GM23338 (cell line): ENCODE results near the gene ZFYVE28. TPM values are rescaled to one million over a fixed set of nuclear protein-coding genes. Genes with fewer than 3 reads are reported as not detected.

Experiments used
- CREB1 ChIP-seq: fragments of 250-450 bp; sonication (Bioruptor Pico); IDR thresholded peaks from 2 replicates; pipeline ENCODE4 v1.5.0; 2020; ENCODE audit warnings: low read depth, mild to moderate bottlenecking, moderate library complexity
- EZH2 ChIP-seq: fragments of 200-600 bp; sonication (generic); IDR thresholded peaks from one replicate; pipeline ENCODE4 v1.8.0; 2017; ENCODE audit warnings: antibody characterized with exemption, mild to moderate bottlenecking, low read depth; ENCODE audit not compliant: unreplicated experiment
- REST ChIP-seq: IDR thresholded peaks from one replicate; pipeline ENCODE4 v1.6.1; 2018; ENCODE audit warnings: antibody characterized with exemption; ENCODE audit not compliant: unreplicated experiment
- ZNF331 ChIP-seq: fragments of 250-450 bp; sonication (Bioruptor Pico); IDR thresholded peaks from 2 replicates; pipeline ENCODE4 v1.5.0; 2020; ENCODE audit warnings: low read depth, mild to moderate bottlenecking, moderate library complexity
- ZNF462 ChIP-seq: fragments of 250-450 bp; sonication (Bioruptor Pico); IDR thresholded peaks from 2 replicates; pipeline ENCODE4 v1.5.0; 2020; ENCODE audit warnings: mild to moderate bottlenecking, moderate library complexity
- polyA plus RNA-seq: library from polyadenylated mRNA; unstranded; fragments of >200 nt; fragmentation: Nextera tagmentation; extraction: Ambion mirVana; gene quantifications from 2 replicates; pipeline ENCODE4 v1.2.1, GENCODE V29; 2016
- total RNA-seq: library from RNA; depleted of rRNA; stranded (reverse); fragments of >200 nt; shearing (Covaris generic); gene quantifications from 2 replicates; pipeline ENCODE4 v1.2.3, GENCODE V29; 2014

ZFYVE28 gene
- total and polyA plus RNA-seq, 2 experiments from 2014 or later: 2.6 to 4.6 TPM

GRCh38 chr4:2359591-2360395 is 58.7 kb downstream of the ZFYVE28 start (continued):
- no peak for TF ChIP-seq ZNF462 (CRISPR knock-in tag)
- no peak for TF ChIP-seq CREB1 (CRISPR knock-in tag)
- no peak for TF ChIP-seq REST
- no peak for TF ChIP-seq EZH2
- no peak for TF ChIP-seq ZNF331
